Stimulated activated CD8-positive, alpha-beta memory T cell treated with anti-CD3 and anti-CD28 coated beads, Interleukin-7, amount 100 ng/mL, for 24 hours (primary cell): ENCODE results near the gene MARK2.

Experiments
- DNase-seq: peaks from one replicate; pipeline ENCODE4 v3.0.0-alpha.2; 2020; ENCODE audit warnings: low read depth

MARK2 gene

DNA sequence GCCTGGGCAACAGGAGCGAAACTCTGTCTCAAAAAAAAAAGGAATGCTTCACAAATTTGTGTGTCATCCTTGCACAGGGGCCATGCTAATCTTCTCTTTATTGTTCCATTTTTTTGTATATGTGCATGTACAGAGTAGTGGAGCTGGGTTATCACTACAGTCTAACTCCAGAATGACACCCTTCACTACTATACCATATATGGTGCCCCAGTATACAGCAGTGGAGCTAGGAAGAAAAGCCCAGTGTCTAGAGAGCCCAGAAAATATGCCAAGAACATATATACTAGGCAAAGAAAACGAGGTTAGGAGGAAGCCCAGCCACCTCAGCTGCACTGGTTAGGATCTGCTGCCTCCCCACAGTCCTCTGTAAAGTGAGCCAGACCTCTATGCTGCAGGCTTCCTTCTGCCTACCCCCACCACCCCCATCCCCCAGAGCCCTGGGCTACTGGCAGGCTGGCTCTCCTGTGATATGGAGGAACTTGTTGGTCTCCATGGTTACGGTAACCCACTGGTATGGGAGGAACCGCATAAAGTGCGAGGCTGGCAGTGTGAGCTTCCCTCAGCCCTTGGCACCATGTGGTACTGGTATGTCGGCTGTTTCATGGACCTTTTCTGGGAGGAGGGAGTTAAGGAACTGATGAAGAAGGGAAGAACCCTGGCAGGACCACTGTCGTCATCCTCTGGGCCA lies 43.8 kb downstream of the MARK2 start:
- DNase-seq: no peak

DNA sequence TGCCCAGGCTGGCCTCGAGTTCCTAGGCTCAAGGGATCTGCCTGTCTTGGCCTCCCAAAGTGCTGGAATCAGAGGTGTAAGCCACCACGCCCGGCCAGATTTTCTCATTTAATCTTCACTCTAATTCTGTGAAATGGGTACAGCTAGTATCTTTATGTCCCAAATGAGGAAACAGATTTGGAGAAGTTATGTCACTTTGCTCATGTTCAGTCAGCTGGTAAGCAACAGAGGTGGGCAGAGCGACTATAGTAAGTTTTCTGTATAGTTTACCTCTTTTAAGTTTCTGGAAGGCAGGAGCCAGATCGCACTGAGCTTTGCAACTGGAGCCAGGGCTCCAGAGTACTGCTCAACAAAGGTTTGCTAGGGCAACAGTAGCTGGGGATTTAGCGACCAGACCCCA lies 44.9 kb downstream of the MARK2 start:
- no peak for DNase-seq

DNA sequence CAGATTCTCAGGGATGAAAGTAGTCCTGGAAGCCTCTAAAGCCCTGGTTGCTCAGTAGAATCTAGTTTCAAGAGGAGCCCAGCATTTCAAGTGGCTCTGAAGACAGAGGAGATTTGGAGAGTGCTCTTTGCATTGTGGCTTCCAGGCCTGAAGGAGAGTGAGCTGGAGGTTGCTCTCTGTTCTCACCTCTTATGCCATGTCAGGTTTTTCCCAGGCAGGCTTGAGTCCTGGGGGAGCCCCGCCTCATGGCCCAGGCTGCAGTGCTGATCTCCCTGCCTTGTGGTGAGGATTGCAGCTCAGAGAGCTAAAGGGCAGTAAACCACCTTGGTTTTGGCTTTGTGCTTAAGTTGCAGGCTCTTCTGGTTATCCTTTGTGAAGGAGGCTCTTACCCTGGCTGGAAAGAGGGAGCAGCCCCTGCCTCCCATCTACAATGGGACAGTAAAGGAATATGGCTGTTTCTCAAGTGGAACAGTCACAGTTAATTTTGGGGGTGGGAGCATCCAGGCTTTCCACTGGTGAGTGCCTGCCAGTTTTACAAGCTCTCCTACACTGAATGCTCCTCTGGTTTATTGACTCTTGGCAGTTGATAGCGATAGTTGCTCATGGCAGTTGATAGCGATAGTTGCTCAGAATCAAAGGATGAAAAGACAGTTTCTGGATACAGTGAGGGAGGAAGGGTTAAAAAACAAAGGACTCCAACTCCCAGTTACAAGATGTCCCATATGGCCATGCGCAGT lies 45.5 kb downstream of the MARK2 start:
- DNase-seq: no peak

DNA sequence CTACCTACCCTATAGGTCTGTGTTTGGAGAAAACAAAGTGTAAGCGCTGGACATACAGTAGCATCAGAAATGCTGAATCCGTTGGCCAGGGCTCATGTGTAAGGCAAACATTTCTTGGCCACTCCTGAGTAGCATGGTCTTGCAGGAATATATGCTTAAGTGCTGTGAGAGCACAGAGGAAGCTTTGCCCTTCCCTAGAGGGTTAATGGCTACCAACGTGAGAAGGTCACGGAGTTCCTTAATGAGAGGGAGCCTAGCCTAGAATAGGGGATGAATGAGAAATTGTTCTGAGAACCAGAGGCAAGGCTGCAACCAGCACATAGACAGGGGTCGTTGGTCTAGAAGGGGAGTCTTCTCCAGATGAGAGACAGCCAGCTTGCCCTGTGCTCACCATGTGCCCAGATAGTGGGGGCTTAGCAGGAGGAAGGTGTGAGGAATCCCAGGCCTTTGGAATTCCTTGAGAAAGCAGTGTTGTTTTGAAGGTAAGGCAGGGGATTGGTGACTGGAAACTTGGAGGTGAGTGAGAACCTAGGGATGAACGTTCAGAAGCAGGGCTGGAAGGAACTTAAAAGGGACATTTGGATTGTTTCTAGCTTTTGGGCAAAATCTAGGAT lies 48.6 kb downstream of the MARK2 start:
- no peak for DNase-seq

DNA sequence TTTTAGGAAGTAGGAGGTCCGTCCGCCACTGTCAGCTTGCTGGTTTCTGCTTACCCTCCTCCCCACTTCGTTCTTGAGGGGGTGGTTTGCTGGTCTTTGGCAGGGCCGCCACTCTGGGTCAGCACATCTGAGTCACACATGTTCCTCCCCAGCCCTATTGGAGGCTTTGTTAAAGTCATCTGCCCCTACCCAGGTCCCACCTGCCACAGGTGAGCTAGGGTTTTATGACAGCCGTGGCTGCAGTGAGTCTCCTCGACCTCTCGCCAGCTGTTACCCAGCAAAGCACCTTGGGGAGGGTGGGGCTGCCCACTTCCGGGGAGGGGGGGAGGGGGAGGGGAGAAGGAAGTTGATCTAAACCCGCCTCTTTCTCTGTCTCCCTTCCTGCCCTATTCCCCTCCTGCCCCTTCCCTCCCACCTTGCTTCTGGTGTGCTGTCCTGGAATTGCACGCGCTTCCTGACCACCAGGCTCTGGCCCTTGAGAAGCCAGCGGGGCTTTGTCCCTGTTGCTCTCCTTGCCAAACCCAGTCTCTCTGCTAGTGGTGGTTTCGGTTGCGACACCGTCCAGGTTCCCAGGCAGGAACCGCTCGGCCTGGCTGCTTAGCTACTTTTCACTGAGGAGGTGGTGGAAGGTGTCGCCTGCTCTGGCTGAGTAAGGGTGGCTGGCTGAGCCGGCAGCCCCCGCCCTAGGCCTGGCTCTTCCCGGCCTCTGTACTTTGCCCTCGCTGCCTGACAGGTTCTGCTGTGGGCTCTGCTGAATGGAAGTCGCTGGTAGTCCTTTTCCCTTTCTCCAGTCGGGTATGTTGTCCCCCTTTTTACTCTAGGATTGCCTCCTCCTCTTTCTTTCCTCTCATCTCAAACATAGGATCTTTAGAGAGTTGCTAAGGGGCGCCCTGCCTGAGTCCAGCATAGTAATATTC lies 49.5 kb downstream of the MARK2 start:
- DNase-seq: peak; percentile 24

DNA sequence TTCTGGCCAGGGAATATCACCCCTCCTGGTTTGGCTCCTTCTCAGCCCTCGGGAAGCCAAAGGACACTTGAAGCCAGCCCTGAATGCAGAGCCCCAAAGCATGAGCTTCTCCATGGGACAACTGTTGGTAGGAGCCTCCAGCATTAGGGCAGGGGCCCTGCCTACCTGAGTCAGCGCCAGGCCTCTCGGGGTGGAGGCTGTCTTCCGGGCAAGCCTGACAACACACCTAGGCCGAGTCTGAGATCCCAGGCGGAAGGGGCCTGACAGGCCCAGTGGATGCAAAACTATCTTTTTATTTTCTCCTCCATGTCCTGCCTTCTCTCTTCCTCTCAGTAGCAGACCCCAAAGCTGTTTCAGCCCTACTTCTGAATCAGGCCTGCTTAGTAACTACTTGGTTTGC lies 50.4 kb downstream of the MARK2 start:
- DNase-seq: no peak

DNA sequence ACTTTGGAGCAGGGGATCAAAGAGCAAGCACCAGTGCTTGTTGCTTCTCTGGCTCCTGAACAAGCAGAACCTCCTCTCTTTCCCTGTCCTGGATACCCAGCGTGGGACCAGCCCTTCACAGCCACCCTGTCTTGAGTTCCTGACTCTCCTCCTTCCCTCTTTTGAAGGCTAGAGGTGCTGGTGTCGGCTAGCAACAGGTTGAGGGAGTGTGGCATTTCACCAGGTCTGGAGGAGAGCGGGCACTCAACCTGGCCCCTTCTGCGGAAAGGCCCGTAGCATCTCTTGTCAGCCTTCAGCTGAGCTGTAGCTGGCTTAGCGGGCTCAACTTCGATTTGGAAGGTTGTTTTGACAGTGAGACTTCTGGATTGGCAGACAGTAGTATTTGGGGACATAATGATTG lies 51.5 kb downstream of the MARK2 start:
- DNase-seq: no peak

DNA sequence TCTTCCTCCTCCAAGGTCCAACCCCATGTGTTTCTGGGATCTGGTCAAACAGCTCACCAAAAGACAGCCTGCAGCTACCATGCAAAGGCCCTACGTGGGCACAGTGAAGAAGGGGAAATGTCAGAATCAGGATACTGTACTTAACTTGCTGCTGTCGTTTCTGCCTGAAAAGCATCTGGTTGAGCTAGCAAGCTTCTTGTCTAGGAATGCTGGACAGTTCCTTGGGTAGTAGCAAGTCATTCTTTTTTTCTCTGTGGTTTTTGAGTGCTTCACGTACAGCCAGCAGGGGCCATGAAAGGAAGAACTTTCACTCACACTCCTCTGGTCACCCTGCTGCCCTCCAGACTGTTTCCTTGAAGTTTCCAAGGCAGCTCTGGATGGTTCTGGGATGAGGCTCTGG lies 53.3 kb downstream of the MARK2 start:
- DNase-seq: no peak

DNA sequence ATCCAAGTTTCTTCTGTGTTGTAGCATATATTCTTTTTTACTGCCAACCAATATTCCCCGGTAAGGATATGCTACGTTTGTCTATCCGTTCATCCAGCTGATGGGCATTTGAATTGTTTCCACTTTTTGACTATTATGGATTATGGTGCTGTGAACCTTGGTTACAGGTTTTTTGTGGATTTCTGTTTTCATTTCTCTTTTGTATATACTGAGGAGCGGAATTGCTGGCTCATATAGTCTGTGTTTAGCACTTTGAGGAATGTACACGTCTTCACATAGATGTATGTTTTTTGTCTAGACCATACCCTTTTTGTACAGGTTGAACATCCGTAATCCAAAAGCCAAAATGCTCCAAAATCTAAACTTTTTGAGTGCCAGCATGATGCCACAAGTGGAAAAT lies 54.4 kb downstream of the MARK2 start:
- DNase-seq: no peak

DNA sequence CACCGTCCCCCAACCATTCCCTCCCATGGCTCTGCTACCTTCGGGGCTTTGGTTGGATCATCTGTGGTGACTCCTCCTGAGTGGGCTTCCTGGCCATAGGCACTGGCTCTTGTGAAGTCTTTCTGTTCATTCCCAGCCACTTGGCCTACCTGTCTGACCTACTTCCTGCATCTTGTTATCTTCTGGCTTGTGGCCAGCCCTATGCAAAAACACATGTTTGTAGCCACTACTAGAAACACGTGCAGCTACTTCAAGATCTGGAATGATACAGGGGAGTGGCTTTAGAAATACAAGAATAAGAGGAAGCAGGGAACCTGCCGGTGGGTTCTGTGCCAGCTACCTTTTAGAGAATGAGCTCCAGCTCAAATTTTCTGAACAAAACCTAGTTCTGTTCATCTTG lies 57.2 kb downstream of the MARK2 start:
- no peak for DNase-seq

DNA sequence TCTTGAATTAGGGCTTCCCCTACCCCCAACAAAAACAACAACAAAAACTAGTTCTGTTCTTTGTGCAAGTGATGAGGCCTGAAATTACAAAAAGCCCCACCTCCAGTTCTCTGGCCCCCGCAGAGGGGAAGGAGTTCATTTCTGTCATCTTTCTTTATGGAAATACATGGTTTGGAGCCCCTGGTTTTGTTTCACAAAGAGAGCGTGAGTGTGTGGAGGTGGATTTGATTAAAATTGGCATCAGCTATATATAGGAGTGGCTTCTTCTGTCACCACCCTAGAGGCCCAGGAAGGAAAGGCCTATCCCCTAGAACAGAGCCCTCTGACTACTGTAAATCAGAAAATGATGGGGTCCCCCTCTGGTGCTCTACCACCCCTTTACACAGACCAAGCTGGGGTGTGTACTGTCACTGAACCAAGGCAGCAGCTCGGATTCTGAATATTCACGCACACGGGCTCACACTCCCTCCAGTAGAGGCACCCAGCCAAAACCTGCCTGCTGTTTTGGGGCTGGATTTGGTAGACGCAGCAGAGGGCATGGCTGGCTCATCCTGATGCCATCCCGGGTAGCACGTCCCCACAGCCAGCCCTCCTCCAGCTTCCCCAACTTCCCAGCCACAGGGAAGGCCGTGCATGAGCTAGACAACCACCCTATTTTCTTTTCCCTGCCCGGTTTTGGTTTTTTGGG lies 58.7 kb downstream of the MARK2 start:
- DNase-seq: no peak

DNA sequence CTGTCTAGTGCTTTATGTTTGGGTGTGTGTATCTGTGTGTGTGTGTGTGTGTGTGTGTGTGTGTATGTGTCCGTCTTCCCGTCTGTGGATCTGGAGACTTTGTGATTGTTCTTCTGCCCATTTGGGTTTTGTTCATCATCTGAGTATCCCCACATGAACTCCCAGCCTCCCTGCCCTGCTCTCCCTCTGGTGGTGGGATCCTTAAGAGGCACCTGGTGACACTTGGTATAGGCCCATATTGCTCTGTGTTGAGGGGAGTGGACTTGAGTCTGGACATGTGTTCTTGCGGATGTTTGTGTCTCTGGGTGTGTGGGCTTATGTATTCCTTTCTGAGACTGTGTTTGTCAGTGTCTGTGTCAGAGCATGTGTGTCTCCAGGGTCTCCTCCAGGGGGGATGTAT lies 62.8 kb downstream of the MARK2 start:
- no peak for DNase-seq

DNA sequence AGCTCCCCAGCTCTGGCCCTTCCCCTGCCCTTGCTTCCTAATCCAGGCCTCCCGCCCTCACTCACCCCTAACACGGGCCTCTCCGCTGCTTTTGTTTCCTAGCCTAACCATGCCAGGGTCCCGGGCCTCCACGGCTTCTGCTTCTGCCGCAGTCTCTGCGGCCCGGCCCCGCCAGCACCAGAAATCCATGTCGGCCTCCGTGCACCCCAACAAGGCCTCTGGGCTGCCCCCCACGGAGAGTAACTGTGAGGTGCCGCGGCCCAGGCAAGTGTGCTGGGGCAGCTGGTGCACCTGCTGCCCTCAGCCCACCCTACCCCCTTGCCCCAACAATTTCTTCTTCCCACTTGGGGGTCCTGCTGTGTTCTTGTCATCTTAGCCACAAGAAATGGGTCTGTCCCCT lies 65.0 kb downstream of the MARK2 start:
- DNase-seq: no peak

DNA sequence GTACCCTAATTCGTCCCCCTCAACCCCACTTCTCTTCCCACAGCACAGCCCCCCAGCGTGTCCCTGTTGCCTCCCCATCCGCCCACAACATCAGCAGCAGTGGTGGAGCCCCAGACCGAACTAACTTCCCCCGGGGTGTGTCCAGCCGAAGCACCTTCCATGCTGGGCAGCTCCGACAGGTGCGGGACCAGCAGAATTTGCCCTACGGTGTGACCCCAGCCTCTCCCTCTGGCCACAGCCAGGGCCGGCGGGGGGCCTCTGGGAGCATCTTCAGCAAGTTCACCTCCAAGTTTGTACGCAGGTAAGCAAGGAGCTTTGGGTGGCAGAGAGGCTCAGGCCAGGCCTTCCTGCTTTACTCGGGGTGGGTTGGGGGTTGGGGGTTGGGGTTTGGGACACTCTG lies 65.8 kb downstream of the MARK2 start:
- no peak for DNase-seq

DNA sequence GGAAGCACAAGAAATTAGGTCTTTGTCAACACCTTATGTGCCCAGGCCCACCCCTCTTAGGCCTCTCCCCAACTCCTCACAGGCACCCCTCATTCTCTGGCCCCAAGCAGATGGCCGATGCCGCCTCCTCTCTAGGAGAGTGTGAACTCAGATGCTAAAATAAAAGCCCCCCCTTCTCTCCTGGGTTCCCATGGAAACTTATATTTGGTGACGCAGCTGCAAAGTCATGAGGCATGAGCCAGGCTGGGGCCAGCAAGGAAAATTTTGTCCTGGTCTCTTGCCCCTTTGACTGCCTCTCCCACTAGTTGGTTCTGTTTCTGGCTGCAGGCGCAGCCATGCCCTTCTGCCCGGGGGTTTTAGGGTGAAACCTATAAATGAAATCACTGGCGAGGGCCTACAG lies 66.3 kb downstream of the MARK2 start:
- no peak for DNase-seq

DNA sequence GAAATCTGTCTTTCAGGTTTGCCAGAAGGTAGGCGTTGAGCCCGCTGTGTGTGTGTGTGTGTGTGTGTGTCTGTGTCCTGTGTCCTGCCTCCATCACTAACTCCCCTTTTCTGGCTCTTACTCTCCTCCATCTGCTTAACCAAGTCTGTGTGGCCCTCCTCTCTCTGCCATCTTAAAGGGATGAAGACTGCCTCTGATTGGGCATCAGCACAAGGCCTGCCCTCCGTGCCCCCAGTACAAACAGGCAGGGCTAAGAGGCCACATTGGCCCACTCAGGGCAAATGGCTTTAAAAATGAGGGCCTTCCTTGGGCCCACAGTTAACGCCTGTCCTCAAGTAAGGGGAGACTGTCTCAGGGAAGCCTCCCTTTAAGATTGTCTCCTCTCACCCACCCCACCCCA lies 67.2 kb downstream of the MARK2 start:
- DNase-seq: no peak

DNA sequence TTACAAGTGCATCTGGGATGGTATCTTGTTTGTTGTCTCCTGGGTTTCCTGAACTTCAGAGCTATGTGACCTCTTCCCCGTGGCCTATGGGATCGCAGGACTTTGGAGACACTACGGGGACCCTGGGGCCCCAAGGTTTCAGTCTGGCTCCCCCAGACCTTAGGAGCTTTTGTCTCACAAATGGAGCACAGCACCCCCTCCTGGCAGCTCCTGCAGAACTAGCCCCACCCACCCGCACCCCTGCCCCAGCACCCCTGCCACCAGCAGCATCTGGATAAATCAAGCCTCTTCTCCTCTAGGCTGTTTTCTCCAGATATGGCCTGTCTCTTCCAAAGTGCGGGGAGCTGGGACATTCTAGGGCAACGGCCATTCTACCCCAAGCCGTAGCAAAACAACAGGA lies 67.7 kb downstream of the MARK2 start:
- DNase-seq: no peak

DNA sequence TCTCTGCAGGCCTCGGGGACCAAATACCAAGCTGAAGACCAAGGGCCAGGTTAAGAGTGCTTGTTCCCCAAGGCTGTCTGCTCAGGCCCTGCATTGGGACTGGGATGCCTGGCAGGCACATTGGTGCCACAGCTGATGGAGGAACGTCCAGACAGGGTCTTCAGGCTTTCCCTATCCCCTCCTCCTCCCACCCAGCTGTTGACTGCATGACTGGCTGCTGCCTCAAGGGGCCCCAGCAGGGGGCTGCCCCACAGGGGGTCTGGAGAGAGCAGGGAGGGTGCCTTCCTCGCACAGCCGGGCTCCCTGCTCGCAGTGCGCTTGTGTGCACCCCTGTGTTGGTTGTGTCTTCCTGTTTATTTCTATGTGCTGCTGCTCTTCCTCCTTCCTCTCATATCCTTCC lies 68.2 kb downstream of the MARK2 start:
- DNase-seq: no peak

DNA sequence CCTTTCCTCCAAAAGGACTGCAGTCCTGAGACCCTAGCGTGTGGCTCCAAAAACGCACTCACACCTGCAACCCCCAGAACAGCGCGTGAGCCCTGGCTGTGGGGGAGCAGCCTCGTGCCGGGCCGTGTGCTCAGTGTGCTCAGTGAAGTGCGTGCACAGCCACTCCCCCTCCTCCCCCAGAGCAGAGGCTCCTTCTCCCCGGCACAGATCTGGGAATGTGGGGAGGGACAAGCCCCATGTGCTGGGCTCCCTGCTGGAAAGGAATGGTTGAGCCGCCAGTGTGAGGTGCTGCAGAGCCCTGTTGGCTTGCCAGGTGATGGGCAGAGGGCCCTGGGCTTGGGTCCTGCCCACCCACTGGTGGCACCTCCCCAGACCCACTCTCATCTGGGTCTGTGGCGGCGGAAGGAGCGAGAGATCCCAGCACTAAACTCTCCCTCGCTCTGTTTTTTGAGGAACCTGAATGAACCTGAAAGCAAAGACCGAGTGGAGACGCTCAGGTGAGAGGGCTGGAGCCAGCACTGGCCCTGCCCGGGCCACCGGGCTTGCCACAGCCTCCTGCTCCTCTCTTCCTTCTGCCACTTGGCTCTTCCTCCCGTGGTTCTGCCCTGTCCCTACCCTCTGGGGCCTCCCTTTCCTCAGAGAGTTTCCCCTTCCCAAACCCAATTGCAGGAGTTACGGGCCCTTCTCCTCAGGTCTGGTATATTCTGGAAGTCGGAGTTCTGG lies 69.1 kb downstream of the MARK2 start:
- DNase-seq: no peak

DNA sequence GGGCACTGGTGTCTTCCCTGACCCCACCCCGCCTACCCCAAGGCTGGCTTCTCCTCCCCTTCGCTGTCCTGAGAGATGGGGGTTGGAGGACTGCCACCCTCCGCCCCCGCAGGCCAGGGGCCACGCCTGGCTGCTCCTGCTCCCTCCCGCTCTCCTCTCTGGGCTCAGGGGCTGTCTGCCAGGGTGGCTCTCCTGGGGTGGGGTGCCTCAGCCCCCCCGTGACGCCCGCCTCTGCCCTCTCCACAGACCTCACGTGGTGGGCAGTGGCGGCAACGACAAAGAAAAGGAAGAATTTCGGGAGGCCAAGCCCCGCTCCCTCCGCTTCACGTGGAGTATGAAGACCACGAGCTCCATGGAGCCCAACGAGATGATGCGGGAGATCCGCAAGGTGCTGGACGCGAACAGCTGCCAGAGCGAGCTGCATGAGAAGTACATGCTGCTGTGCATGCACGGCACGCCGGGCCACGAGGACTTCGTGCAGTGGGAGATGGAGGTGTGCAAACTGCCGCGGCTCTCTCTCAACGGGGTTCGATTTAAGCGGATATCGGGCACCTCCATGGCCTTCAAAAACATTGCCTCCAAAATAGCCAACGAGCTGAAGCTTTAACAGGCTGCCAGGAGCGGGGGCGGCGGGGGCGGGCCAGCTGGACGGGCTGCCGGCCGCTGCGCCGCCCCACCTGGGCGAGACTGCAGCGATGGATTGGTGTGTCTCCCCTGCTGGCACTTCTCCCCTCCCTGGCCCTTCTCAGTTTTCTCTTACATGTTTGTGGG lies 69.9 kb downstream of the MARK2 start:
- no peak for DNase-seq
